NCI-H82 treated with DMSO at 0.1 percent for 48 hours (cell line): ENCODE results near the gene IZUMO4.

ENCODE experiments used
- DNase-seq: peaks from one replicate; lab custom pipeline; 2025; ENCODE audit not compliant: unreplicated experiment; lab: John Stamatoyannopoulos, UW

Gene IZUMO4

DNA sequence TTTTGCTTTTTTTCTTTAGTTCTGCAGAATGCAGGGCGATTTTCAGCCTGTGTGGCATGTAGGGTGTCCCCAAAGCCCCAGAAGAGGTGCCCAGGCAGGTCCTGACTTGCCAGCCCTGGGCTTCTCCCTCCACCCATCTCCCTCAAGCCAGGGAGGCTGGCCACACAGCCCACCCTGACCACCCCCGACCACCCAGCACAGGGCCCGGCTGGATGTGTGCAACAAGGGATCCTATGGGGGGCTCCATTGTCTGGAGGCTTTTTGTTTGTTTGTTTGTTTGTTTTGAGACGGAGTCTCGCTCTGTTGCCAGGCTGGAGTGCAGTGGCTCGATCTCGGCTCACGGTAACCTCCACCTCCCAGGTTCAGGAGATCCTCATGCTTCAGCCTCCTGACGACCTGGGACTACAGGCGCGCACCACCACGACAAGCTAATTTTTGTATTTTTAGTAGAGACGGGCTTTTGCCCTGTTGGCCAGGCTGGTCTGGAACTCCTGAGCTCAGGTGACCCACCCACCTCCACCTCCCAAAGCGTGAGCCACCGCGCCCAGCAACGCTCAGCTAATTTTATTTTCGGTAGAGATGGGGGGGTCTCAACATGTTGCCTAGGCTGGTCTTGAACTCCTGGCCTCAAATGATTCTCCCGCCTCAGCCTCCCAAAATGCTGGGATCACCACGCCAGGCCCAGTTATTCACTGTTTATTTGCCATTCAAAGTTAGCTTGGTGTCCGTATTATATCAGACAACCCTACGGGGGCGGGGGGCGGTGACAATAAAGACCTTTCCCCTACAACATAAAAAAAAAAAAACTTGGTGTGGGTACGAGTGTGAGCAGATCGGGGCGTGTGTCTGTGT, 37.9 kb upstream of the IZUMO4 start:
- DNase-seq: no peak

DNA sequence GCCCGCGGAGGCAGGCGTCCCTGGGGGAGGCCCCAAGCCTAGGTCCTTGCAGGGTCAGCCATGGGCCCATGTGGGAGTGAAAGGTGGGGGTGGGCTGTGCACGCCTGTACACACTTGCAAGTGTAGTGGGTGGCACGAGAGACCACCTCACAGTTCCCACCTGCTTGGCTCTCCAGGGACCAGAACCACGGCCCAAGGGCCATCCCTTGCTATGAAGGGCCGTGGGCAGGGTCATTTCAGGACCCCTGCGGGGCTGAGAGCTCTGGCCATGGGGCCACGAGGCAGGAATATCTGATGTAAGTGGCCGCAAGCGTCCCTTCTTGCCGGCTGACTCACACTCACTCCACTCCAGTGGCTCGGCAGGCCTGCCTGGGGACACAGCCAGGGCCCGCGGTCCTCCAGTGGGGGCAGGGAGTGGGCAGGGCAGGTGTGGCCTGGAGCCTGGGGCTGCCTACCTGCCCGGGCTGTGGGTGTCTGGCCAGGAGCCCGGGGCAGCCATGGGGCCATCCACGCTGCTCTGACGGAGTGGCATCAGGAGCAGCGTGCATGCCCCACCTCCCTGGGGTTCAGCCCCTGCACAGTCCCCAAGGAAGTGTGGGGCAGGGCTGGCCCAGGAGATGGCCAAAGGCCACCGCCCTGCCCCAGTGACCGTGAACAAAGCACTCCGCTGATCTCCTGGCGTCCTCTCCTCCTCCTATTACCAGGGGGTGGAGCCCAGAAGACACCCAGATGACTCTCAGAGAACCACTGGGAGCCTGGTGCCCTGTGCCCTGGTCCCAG, 37.1 kb upstream of the IZUMO4 start:
- DNase-seq: no peak

DNA sequence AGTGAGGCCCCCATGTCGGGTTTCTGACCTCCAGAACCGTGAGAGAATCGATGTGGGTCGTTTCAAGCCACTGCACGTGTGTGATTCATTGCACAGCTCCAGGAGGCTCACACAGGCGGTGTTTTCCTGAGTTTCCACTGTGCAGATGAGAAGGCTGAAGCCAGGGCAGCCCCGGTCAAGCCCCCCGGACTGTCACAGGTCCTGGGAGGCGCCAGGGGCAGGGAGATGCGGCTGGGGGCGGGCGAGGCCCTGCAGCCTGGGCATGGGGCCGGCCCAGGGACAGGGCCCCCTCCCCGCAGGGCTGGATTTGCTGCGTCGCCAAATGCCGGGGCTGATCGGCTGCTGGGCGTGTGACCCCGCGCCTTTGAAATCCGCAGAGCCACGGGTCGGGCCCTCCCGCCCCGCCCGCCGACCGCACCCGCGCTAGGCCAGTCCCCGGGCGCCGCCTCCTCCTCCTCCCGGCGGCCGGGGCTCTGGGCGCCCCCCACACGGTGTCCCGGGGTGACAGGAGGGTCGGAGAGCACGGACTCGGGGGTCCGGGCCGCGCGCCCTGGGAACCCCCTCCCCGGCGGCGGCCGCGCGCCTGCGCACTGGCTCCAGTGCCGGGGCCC, 35.7 kb upstream of the IZUMO4 start:
- no peak for DNase-seq

DNA sequence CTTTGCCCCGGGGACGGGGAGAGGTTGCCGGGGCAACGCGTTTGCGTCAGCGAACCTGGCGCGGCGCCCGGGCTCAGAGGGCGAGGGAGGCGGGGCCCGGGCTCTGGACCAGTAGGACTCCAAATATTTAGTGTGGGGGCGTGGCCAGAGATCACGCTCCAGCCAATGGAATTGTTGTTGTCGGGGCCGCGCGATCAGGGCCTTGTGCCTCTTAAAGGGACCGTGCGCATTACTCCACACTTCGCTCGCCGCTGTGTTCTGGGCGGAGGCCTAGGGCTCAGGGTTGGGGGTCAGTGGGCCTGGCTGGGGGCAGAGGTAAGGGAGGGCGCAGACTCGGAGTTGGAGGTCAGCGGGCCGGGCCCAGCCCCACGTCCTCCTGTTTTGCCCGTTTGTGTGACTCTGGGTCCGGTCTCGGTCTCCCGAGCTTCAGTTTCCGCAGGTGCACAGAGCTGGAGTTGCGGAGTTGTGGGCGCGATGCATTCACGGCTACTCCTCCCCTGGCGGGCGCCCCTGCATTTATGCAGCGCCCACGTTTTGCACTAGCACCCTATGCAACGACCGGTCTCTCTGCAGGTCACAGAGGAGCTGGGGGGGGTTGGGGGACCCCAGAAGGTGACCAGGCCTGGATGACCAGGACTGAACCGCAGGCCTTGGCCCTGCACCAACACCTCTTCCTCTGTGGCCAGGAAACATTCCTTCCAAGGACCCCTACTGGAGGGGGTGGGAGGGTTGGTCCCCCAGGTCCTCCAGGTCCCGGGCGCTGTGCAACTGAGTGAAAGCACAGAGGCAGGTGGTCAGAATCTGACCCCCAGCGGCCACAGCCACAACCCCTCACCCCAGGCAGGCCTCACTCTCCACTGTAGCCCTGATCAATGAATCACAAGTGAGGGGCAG, 35.0 kb upstream of the IZUMO4 start:
- DNase-seq: peak; percentile 92

GRCh38 chr19:2062389-2062729, 34.4 kb upstream of the IZUMO4 start:
- no peak for DNase-seq

GRCh38 chr19:2062770-2063169, 33.9 kb upstream of the IZUMO4 start:
- DNase-seq: no peak

GRCh38 chr19:2063824-2064223, 32.9 kb upstream of the IZUMO4 start:
- DNase-seq: no peak

- DNase-seq: no peak
Observed at GRCh38 chr19:2064395-2064787, 32.3 kb upstream of the IZUMO4 start.

DNA sequence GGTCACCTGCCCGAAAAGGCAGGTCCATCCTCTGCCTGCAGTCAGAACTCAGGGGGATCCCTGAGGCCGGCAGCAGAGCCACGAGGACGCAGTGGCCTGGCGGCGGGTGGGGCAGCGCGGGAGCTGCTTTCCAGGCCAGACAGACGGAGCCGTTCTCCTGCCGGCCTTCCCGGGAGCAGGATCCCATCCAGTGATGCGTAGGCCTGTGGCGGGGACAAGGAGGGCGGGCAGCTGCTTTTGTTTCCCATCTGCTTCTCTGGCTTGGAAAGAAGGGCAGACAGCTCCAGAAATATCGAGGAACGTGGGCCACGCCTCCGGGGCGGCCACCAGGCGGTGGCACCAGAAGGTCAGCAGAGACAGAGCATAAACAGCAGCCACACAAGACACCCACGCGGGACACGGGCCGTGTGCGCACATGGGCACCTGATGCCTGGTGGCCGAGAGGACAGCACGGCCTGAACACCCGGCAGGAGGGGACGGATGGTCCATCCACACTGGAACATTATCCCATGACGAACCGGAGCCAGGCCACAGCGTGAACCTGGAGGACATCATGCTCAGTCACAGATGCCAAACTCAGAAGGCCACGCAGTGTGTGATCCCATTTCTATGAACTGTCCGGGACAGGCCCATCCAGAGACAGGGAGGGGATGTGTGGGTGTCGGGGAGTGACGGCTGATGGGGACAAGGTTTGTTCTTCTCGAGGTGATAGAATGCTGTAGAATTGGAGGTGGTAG, 31.8 kb upstream of the IZUMO4 start:
- DNase-seq: no peak

GRCh38 chr19:2070436-2070827, 26.3 kb upstream of the IZUMO4 start:
- no peak for DNase-seq

DNA sequence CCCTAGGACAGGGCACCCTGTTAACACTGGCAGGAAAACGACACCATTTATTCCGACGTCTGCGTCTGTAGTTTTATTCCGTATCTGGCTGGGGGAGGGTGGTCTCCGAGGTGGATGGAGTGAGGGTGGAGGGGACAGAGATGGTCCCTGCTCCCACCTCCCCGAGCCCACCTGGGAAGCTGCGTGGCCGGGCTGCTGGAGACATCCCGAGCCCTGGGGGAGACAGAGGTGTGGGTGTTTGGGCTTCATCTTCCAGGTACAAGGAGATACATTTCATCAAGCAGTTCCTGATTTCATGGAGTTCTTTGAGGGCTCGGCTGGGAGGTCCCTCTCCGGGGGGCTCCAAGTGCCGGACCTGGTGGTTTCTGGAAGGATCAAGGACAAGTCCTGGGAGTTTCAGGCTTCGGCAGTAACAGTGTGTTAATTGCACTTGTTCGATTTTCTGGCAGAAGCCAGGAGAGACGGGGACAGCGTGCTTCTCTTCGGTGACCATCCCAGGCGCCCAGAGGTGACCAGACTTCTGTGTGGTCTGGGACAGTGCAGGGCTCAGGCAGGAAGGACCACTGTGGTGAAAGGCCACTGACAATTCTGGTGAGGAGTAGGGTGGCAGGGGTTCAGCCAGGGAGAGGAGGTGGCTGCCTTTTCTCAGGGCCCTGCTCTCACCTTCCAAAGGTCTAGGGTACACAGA, 25.6 kb upstream of the IZUMO4 start:
- no peak for DNase-seq

DNA sequence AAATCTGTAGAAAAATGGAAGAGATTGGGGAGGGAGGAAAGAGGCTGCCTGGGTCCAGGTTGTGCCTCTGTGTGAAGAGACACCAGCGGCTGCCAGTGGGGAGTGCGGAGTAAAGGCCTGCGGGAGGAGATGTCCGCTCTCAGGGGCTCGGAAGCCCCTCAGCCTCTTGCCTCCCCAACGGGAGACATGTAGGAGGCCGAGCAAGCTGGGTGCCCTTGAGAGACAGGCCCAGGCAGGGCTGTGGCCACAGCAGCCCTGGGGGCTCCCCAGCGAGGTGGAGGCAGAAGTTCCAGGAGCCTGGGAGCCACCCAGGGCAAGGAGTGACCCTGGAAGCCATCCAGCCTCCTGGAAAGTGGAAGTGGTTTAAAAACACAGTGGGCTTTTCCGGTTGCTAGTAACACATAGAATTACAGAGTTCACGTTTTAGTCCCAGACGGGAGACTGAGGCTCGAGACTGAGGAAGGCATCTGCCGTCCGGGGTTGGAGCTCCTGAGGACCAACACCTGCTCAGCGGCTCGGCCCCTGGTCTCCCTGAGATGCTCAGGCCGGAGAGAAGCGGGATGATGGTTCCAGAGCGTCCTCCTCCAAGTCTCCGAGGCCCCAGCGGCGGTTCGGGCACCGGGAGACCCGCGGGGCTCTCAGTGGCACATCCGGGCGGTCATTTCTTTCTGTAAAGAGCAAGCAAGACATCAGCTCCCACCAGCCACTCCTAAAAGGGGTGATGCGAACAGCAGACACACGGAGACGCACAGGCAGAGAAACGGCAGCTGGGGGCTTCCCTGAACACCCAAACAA, 23.8 kb upstream of the IZUMO4 start:
- DNase-seq: no peak

DNA sequence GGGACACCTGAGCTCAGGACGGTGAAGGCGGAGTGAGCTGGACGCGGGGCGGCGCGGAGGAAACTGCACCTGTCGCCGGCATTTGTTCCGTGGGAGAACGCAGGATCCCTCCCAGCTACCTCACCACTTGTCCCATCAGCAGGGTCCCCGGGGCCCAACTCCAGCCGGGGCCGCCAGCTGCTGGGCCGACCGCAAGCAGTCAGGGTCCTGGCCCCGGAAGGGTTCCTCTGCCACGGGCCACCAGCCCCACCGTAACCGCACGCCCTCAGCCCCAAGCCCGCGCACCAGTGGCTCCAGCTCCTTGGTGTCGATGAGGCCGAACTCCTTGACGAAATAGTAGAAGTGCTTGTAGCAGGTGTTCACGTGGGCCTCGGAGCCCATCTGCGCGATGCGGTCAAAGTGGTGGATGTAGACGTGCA, 20.2 kb upstream of the IZUMO4 start:
- DNase-seq: no peak

- no peak for DNase-seq
Observed at GRCh38 chr19:2077398-2077797, 19.3 kb upstream of the IZUMO4 start.

DNA sequence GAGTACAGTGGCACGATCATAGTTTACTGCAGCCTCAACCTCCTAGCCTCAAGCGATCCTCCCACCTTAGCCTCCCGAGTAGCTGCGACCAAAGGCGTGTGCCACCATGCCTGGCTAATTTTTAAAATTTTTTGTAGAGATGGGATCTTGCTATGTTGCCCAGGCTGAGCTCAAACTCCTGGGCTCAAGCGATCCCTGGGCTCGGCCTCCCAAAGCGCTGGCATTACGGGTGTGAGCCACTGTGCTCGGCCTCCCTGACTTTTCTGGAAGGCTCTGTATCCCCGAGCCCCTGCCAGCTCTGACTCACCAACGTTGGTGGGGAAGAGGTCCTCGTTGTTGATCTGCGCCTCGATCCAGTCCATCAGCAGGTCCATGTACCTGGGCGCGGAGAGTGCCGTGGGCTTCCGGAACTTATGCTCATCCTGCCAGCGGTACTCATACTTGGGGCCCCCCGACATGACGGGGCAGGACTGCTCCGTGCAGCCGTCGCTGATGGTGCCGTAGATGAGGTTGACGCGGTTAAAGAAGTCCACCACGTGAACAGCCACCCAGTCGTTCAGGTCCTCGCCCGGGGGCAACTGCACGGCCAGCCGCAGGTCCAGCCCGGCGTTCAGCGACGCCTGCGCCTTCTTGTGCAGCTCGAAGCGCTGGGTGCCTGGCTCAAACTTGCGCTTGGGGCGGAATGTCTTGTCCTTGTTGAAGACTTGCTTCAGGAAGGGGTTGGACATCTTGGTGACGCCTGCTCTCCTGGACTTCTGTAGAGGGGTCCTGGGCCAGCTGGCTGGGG, 18.7 kb upstream of the IZUMO4 start:
- DNase-seq: no peak

DNA sequence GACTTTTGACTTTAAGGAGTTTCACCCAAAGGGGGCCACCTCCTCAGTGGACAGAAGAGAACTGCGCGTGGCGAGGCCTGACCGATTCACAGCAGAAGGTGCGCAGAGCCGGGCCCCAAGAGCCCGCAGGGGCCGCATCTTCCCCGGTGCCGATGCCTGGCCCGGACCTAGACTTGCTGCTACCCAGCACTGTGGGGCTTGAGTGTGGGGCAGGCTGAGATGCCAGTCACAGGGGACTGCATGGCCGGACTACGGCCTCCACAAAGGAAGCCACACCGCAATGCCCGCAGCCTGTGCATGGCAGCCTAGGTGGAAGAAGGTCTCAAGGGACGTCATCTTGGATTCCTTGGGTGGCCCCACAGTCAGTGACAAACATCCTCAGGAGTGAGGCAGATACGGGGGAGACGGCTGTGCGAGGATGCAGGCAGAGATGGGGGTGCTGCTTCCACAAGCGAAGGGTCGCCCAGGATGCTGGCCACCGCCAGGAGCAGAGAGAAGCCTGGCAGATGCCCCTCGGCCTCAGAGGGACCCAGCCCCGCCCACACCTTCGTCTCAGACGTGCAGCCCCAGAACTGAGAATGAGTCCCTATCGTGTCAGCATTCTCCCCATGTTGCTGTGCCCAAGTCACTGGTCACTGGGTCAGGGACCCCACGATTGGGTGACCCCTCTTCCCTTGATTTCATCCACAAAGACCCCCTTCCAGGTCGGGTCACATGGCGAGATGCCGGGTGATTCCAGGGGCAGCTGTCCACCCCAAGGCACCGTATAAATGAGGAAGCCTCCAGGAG, 17.4 kb upstream of the IZUMO4 start:
- DNase-seq: no peak

DNA sequence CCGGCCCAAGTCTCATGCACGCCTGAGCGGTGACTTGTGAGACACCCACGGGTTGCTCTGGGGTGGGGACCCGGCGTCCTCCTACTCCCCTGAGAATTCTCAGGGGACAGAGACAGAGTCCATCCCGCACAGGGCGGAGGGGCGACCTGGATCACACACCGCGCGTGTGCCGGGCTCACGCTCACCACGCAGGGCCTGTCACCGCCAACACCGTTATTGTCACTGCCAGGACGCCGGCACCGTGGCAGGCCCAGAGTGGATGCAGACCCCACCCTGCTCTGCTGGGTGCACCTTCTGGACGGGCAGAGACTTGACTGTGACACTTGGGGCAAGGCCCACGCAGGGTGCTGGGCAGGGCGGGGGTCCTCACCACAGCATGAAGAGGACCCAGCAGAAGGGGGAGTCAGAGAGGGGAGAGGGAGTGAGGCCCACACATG, 16.8 kb upstream of the IZUMO4 start:
- DNase-seq: no peak
